ENCODE results near the gene RAD51B.

DNA sequence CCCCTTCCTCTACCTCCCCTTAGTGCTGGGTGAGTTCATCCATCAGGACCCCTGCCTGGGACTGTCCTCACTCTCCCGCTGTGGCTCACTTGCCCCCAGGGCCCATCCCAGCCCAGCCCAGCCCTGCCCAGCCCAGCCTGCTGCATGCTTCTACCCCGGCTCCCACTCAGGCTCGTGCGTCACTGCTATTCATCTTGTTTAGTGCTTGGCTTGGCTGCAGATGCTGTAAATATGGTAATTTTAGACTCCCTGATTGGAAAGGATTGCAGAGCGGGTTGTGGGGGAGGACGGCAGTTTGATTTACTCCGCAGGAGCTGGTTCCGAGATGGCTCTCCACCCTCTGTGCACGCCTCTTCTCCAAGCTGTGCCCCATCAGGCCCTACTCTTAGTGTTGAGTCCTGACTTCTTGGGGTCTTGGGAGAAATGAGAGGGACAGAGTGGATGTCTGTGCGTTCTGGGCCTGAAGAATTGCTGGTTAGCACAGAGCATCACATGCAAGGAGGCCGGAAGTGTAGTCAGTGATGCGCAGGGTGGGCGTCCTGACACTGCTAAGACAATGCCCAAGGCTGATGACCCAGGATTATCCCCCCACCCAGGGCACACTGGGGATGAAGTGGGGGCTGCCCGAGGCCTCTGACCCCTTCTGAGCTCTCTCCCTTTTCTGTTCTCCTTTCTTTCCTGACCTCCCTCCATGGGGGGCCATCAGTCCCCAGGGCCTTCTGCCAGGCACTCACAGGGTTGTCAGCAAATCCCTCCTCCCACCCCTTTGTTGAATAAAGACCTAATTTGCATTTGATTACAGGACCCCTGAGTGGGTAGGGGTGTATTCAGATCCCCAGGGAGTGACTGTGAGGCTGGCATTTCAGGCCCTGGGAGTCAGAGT is 728.9 kb downstream of the RAD51B start:
- TF ChIP-seq, protein P1, sequence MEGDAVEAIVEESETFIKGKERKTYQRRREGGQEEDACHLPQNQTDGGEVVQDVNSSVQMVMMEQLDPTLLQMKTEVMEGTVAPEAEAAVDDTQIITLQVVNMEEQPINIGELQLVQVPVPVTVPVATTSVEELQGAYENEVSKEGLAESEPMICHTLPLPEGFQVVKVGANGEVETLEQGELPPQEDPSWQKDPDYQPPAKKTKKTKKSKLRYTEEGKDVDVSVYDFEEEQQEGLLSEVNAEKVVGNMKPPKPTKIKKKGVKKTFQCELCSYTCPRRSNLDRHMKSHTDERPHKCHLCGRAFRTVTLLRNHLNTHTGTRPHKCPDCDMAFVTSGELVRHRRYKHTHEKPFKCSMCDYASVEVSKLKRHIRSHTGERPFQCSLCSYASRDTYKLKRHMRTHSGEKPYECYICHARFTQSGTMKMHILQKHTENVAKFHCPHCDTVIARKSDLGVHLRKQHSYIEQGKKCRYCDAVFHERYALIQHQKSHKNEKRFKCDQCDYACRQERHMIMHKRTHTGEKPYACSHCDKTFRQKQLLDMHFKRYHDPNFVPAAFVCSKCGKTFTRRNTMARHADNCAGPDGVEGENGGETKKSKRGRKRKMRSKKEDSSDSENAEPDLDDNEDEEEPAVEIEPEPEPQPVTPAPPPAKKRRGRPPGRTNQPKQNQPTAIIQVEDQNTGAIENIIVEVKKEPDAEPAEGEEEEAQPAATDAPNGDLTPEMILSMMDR (IDR thresholded peaks at IDR 0.05) = no peak
- peak in 2 of 4 donors; percentile 24 to 50 for TF ChIP-seq POLR2A (IDR thresholded peaks at IDR 0.05)
